NCI-H460 (cell line): Measurements from ENCODE around the gene RNU1-2. TPM values are rescaled to one million over a fixed set of nuclear protein-coding genes. Genes with fewer than 3 reads are reported as not detected.
"Not testable (repeated sequence)": the region's sequence is repeated elsewhere in the genome, so short reads cannot be mapped to it uniquely, and the experiment has no call there.

ENCODE experiments used
- DNase-seq: peaks from one replicate; pipeline ENCODE4 v3.0.0-alpha.2; 2016; ENCODE audit warnings: low read depth; ENCODE audit errors: extremely low read depth
- total RNA-seq: library from RNA; depleted of rRNA; stranded (reverse); fragments of >200 nt; shearing (Covaris generic); gene quantifications from 2 replicates; pipeline ENCODE4 v1.2.3, GENCODE V29; 2014

Gene RNU1-2
- total RNA-seq, 1 experiment from 2014 or later, result under 0.01 TPM

GRCh38 chr1:16924919-16925477 lies 29.2 kb downstream of the RNU1-2 start:
- no peak for DNase-seq

- DNase-seq, result no peak
These were observed 30.1 kb downstream of the RNU1-2 start for GRCh38 chr1:16925635-16926490.

GRCh38 chr1:16926491-16927073 lies 30.8 kb downstream of the RNU1-2 start:
- DNase-seq, result no peak

- DNase-seq, result no peak
These were observed 31.5 kb downstream of the RNU1-2 start for GRCh38 chr1:16927256-16927655.

- no peak for DNase-seq
These were observed 32.1 kb downstream of the RNU1-2 start for GRCh38 chr1:16927711-16928485.

- not testable (repeated sequence) for DNase-seq
These were observed 33.6 kb downstream of the RNU1-2 start for GRCh38 chr1:16929146-16930041.

GRCh38 chr1:16931206-16931934 lies 35.6 kb downstream of the RNU1-2 start:
- not testable (repeated sequence) for DNase-seq

- DNase-seq, result not testable (repeated sequence)
These were observed 38.2 kb downstream of the RNU1-2 start for GRCh38 chr1:16933945-16934344.

GRCh38 chr1:16936580-16936979 lies 40.8 kb downstream of the RNU1-2 start:
- DNase-seq, result not testable (repeated sequence)

GRCh38 chr1:16938351-16939321 lies 42.9 kb downstream of the RNU1-2 start:
- DNase-seq, result no peak

GRCh38 chr1:16939386-16940180 lies 43.8 kb downstream of the RNU1-2 start:
- not testable (repeated sequence) for DNase-seq

GRCh38 chr1:16944038-16944437 lies 48.3 kb downstream of the RNU1-2 start:
- no peak for DNase-seq

GRCh38 chr1:16945512-16945911 lies 49.7 kb downstream of the RNU1-2 start:
- DNase-seq, result not testable (repeated sequence)
